Measurements from ENCODE around the gene CLIC5. TPM values are rescaled to one million over a fixed set of nuclear protein-coding genes. Genes with fewer than 3 reads are reported as not detected.

The CLIC5 gene
- total RNA-seq, 4 donors from 2014 or later, result 1.2 to 1.9 (median 1.4) TPM

DNA sequence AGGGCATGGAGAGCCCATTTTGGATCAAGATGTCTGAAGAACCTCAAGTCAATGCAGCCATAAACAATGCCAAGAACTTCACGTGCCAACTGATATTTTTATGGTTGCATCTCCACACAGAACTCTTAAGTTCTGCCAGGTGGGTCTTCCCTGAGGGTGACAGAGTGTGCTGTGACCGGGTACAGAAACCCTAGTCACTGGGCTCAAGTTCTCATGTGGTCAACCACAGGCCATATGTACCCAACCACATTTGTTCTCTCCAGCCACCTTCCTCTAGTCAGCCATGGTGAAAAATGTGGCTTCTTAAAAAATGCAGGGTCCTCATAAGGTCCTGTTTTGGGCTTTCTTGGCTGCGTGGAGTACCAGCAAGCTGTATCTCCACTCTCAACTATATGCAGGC, 48.9 kb downstream of the CLIC5 start:
- no peak overlapping the region for H3K4me3 ChIP-seq (ENCODE audit: low read depth, poor library complexity, severe bottlenecking)
- no peak for TF ChIP-seq POLR2A (IDR thresholded peaks at IDR 0.05)
- TF ChIP-seq, protein P1, sequence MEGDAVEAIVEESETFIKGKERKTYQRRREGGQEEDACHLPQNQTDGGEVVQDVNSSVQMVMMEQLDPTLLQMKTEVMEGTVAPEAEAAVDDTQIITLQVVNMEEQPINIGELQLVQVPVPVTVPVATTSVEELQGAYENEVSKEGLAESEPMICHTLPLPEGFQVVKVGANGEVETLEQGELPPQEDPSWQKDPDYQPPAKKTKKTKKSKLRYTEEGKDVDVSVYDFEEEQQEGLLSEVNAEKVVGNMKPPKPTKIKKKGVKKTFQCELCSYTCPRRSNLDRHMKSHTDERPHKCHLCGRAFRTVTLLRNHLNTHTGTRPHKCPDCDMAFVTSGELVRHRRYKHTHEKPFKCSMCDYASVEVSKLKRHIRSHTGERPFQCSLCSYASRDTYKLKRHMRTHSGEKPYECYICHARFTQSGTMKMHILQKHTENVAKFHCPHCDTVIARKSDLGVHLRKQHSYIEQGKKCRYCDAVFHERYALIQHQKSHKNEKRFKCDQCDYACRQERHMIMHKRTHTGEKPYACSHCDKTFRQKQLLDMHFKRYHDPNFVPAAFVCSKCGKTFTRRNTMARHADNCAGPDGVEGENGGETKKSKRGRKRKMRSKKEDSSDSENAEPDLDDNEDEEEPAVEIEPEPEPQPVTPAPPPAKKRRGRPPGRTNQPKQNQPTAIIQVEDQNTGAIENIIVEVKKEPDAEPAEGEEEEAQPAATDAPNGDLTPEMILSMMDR (IDR thresholded peaks at IDR 0.05), result no peak
- 76 to 77% methylated on average over 3 of the region's 3 CpGs for WGBS, 2 donors
- DNase-seq (ENCODE audit: low spot score in 2 of 2), result no peak
- intact Hi-C loops (cut with DNase I; ENCODE audit: low total_unique reads), result no loop called here

DNA sequence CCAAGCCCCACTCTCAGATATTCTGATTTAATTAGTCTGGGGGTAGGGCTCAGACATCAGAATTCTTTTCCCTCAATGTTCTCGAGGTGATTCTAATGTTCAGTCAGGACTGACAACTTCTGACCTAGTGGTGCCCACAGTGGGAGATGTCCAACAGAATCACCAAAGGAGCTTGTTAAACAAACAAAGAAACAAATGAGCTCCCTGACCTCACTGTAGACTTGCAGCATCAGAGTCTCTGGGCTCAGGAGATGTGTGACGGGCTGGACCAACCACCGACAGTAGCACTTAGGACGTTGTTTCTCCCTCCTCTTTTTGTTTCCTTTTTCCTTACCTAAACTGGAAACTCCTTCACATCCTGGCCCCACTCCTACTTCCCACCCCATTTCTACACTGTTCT, 49.3 kb downstream of the CLIC5 start:
- 68 to 71% methylated on average over 4 of the region's 4 CpGs for WGBS, 2 donors
- TF ChIP-seq POLR2A (IDR thresholded peaks at IDR 0.05), result no peak
- TF ChIP-seq, protein P1 (IDR thresholded peaks at IDR 0.05), result no peak
- DNase-seq (ENCODE audit: low spot score in 2 of 2), result no peak
- intact Hi-C loops (cut with DNase I; ENCODE audit: low total_unique reads), result no loop called here
- no peak overlapping the region for H3K4me3 ChIP-seq (ENCODE audit: low read depth, poor library complexity, severe bottlenecking)

GRCh38 chr6:45965792-45966191, 49.9 kb downstream of the CLIC5 start:
- 61 to 67% methylated on average over 1 of the region's 1 CpG for WGBS, 2 donors
- DNase-seq (ENCODE audit: low spot score in 2 of 2), result no peak
- TF ChIP-seq POLR2A (IDR thresholded peaks at IDR 0.05), result no peak
- TF ChIP-seq, protein P1 (IDR thresholded peaks at IDR 0.05), result no peak
- H3K4me3 ChIP-seq (ENCODE audit: low read depth, poor library complexity, severe bottlenecking), result no peak overlapping the region
- intact Hi-C loops (cut with DNase I; ENCODE audit: low total_unique reads), result no loop called here

GRCh38 chr6:45965007-45965406, 50.7 kb downstream of the CLIC5 start:
- intact Hi-C loops (cut with DNase I; ENCODE audit: low total_unique reads), result no loop called here
- DNase-seq (ENCODE audit: low spot score in 2 of 2), result no peak
- 85 to 86% methylated on average over 1 of the region's 1 CpG for WGBS, 2 donors
- TF ChIP-seq, protein P1 (IDR thresholded peaks at IDR 0.05), result no peak
- TF ChIP-seq POLR2A (IDR thresholded peaks at IDR 0.05), result no peak
- H3K4me3 ChIP-seq (ENCODE audit: low read depth, poor library complexity, severe bottlenecking), result no peak overlapping the region

GRCh38 chr6:45964300-45964699, 51.4 kb downstream of the CLIC5 start:
- 68 to 80% methylated on average over 2 of the region's 2 CpGs for WGBS, 2 donors
- no peak overlapping the region for H3K4me3 ChIP-seq (ENCODE audit: low read depth, poor library complexity, severe bottlenecking)
- intact Hi-C loops (cut with DNase I; ENCODE audit: low total_unique reads), result no loop called here
- no peak for DNase-seq (ENCODE audit: low spot score in 2 of 2)
- no peak for TF ChIP-seq POLR2A (IDR thresholded peaks at IDR 0.05)
- TF ChIP-seq, protein P1 (IDR thresholded peaks at IDR 0.05), result no peak

DNA sequence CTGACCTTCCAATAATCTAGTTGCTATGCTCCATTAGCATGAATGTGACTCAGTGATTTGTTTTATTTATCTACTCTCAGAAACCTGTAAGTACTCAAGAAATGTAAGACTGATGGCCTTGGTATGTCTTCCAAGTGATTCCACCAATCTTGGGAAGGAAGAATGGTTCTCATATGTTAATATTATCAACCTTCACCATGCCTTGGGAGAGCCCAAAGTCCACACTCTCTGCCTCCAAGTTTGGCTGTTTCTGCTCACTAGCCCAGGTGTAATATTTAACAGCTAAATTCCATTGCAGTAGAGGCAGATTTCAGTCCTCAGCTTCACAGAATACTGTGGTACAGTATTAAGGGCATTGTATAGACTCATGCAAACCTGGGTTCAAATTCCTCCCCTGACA, 51.8 kb downstream of the CLIC5 start:
- no peak overlapping the region for H3K4me3 ChIP-seq (ENCODE audit: low read depth, poor library complexity, severe bottlenecking)
- intact Hi-C loops (cut with DNase I; ENCODE audit: low total_unique reads), result no loop called here
- DNase-seq (ENCODE audit: low spot score in 2 of 2), result no peak
- TF ChIP-seq, protein P1 (IDR thresholded peaks at IDR 0.05), result no peak
- no peak for TF ChIP-seq POLR2A (IDR thresholded peaks at IDR 0.05)
